AG09309 (cell line): Measurements from ENCODE around the gene C8A.

Source experiments
- DNase-seq: peaks from one replicate; pipeline ENCODE4 v3.0.0-alpha.2; 2010; ENCODE audit warnings: low read depth
- H3K4me3 ChIP-seq: 2 replicates; pipeline ENCODE4 v1.5.1; 2011; ENCODE audit warnings: mild to moderate bottlenecking, low read depth, low read length, moderate library complexity; ENCODE audit not compliant: control insufficient read depth
- TF ChIP-seq, protein P1 (sequence below): IDR thresholded peaks from 2 replicates; pipeline ENCODE4 v1.5.1; 2011; ENCODE audit warnings: mild to moderate bottlenecking, low read depth, low read length, inconsistent platforms; ENCODE audit not compliant: insufficient read depth, control insufficient read depth; ENCODE audit errors: missing control alignments

The C8A gene

DNA sequence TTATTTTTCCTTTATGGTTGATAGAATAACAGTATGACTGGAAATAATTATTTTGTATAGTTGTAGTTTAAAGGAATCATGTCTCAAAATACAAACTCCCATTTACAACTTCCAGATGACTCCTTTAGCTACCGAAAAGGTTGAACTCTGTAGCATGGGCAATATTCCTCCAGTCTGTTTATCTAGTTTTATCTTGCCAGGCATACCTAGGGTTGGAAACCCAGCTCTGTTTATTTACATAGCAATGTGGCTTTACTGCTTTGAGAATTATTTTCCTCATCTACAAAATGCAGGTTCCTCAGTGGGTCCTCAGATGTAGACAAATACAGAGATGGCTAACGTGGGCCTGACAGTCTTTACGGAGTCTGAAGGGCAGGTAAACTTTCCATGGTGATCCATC lies 51.1 kb downstream of the C8A start:
- TF ChIP-seq, protein P1, sequence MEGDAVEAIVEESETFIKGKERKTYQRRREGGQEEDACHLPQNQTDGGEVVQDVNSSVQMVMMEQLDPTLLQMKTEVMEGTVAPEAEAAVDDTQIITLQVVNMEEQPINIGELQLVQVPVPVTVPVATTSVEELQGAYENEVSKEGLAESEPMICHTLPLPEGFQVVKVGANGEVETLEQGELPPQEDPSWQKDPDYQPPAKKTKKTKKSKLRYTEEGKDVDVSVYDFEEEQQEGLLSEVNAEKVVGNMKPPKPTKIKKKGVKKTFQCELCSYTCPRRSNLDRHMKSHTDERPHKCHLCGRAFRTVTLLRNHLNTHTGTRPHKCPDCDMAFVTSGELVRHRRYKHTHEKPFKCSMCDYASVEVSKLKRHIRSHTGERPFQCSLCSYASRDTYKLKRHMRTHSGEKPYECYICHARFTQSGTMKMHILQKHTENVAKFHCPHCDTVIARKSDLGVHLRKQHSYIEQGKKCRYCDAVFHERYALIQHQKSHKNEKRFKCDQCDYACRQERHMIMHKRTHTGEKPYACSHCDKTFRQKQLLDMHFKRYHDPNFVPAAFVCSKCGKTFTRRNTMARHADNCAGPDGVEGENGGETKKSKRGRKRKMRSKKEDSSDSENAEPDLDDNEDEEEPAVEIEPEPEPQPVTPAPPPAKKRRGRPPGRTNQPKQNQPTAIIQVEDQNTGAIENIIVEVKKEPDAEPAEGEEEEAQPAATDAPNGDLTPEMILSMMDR = no peak
- DNase-seq = no peak
- H3K4me3 ChIP-seq = no peak overlapping the region

DNA sequence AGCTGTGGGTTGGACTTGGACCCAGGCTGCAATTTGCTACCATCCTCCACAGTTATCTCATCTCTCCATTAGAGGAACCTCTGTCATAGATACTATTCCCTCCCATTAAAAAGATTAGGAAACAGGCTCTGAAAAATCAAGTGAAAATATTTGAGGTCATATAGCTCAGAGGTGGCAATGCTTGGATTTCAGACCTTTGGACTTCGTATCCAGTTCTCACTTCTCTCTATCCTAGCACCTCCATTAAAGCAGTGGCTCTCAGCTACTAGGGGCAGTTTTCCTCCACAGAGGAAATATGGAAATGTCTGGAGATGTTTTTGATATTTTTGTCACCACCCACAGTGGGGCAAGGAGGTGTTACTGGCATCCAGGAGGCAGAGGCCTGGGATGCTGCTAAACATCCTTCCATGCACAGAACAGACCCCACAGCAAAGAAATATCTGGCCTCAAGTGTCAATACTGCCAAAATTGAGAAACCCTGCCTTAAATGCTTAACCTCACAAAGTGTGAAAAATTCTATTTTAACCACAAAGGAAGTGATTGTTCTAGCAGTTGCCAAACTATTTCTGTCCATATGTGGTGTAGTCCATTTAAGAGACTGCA lies 54.1 kb downstream of the C8A start:
- H3K4me3 ChIP-seq = no peak overlapping the region
- TF ChIP-seq, protein P1 = no peak
- peak; percentile 43 for DNase-seq

DNA sequence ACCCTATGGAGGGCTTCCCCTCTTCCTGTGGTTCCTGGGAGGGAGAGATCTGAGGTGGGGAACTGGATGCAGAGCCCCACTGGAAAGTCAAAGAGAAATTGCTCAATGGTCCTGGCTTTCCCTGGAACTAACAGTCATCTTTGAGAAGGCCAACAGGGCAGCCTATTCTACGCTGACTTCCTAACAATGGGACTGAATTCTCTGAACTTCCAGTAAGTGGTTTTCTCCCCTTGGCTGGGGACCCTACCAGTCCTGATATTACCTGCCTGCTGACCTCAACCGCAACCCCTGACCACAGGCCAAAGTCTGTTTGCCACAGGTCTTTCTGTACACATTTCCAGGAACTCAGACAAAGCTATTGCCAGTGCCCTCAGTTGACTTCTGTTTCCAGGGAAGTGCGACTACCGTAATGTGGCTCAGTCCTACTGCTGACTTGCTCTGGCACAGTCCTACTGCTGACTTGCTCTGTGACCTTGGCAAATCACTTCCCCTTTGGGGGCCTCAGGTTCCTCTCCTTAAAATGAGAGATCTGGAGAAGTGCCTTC lies 55.9 kb downstream of the C8A start:
- TF ChIP-seq, protein P1 = no peak
- DNase-seq = no peak
- H3K4me3 ChIP-seq = no peak overlapping the region

DNA sequence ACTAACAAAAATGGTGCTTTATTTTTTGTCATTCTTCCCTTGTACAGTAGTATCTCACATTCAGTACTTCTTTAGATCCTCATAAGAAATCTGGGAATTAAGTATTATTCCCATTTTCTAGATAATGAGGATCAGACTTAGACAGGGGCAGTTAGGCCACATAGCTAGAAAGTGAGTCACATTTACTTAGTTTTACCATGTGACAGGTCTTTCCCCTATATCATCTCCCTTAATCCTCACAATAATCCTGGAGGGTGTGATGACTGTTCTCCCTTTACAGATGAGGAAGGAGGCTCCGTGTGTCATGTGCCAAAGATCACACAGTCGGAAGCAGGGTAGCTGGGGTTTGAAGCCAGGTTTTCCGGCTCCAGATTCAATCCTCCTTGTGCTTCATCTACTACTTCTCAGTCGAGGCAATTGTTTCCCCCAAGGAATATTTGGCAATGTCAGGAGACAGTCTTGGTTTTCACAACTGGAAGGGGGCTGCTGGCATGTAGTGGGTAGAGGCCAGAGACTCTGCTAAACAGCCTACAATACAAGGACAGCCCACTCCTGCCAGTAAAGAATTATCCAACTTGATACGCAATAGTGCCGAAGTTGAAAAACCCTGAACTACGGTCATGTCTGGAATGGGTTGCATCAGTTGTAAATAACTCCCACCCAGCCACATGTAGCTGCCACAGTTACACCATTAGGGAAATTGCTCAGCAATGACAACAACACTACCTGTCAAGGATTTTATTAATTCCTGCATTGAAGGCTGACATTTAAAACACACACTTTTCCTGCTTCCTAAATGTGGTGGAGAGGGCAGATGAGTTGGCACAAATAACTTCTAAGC lies 56.7 kb downstream of the C8A start:
- no peak for DNase-seq
- TF ChIP-seq, protein P1 = no peak

DNA sequence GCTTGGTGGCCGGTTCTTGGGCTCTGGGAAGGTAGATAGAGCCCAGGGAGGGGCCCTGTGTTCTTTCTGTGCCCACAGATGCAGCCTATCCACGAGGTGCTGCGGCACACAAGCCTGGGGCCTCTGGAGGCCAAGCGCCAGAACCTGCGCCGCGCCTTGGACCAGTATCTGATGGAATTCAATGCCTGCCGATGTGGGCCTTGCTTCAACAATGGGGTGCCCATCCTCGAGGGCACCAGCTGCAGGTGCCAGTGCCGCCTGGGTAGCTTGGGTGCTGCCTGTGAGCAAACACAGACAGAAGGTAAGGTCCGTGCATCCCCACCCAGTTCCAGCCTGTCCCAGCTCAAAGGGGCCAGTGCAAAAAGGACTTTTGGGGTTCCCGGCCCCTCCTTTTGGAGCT lies 57.7 kb downstream of the C8A start:
- no peak overlapping the region for H3K4me3 ChIP-seq
- TF ChIP-seq, protein P1 = no peak

More for the DNA sequence above, 56.7 kb downstream of the C8A start:
- H3K4me3 ChIP-seq = no peak overlapping the region

DNA sequence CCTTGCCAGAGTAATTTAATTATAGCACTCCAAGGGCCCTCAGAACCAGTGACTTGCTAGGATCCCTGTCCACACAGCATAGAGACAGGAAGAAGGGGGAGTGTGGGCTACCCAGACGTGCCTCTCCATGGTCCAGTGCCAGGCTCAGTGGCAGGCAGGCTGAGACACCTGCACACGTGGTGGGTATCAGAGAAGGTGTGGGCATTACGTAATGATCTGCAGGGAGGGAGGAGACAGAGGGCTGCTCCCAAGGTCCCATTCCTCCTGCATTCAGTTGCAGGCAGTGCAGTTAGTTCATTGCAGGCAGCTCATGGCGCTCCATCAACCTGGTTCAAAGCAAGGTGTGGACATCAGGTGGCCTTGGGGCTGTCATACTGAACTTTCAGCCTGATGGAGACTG lies 61.4 kb downstream of the C8A start:
- no peak for DNase-seq
- H3K4me3 ChIP-seq = no peak overlapping the region
- TF ChIP-seq, protein P1 = no peak

More for the DNA sequence above, 57.7 kb downstream of the C8A start:
- DNase-seq = no peak
